IPS DF 4.7 (cell line): Measurements from ENCODE around the gene SLC4A2.

ENCODE experiments used
- DNase-seq: peaks from one replicate; pipeline ENCODE4 v3.0.0-alpha.2; 2013; ENCODE audit warnings: low spot score; ENCODE audit errors: extremely low read depth

Gene SLC4A2

GRCh38 chr7:151062399-151063211 is 3.2 kb downstream of the SLC4A2 start:
- DNase-seq, result no peak

GRCh38 chr7:151063212-151063561 is 3.8 kb downstream of the SLC4A2 start:
- DNase-seq, result no peak

DNA sequence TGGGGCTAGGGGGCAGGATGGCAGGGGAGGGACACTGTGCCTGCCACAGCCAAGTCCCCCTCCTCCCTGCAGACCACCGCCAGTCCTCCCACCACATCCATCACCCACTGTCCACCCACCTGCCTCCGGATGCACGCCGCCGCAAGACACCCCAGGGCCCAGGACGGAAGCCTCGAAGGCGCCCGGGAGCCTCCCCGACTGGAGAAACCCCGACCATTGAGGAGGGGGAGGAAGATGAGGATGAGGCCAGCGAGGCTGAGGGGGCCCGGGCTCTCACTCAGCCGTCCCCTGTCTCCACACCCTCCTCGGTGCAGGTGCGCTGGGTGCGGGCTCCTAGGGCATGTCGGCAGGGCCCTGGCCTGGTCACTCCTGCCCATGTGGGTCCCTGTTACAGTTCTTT is 5.1 kb downstream of the SLC4A2 start:
- DNase-seq, result no peak

DNA sequence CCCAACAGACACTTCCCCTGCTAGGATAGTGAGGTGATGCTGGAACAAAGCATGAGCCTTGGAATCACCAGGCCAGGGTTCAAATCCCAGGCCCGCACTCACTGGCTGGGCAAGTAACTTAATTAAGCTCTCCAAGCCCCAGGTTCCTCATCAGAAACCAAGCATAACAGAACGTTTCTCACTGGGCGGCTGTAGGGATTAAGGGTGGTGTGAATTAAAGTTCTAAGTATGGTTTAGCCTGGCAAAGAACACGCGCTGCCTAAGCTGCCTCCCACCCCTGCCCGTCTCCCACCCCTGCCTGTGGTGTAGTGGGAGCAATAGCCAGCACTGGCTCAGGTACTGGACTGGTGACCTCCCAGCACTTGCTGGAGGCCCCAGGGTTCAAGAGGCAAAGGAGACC is 5.6 kb downstream of the SLC4A2 start:
- no peak for DNase-seq

- DNase-seq, result no peak
Observed at GRCh38 chr7:151065516-151065915, 6.1 kb downstream of the SLC4A2 start.

DNA sequence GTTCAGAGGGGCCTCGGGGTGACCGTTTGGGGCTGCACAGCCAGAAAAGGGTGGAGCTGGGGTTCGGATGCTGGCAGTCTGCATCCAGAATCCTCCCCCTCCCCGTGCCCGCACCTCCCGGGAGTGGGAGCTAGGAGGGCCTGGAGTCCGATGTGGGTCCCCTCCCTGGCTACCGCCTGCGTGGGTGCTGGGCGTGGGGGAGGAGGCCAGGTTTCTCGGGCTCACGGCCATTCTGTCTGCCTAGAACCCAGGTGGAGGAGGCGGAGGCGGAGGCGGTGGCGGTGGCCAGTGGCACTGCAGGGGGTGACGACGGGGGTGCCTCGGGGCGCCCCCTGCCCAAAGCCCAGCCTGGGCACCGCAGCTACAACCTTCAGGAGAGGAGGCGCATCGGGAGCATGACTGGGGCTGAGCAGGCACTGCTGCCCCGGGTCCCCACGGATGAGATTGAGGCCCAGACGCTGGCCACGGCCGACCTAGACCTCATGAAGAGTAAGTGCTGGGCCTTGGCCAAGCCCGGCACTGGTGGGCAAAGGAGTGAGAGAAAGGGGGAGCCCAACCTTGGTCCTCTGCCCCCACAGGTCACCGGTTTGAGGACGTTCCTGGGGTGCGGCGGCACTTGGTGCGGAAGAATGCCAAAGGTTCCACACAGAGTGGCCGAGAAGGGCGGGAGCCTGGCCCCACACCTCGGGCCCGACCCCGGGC is 7.0 kb downstream of the SLC4A2 start:
- DNase-seq, result no peak

GRCh38 chr7:151068069-151068773 is 8.8 kb downstream of the SLC4A2 start:
- no peak for DNase-seq

GRCh38 chr7:151069841-151070573 is 10.6 kb downstream of the SLC4A2 start:
- DNase-seq, result no peak

DNA sequence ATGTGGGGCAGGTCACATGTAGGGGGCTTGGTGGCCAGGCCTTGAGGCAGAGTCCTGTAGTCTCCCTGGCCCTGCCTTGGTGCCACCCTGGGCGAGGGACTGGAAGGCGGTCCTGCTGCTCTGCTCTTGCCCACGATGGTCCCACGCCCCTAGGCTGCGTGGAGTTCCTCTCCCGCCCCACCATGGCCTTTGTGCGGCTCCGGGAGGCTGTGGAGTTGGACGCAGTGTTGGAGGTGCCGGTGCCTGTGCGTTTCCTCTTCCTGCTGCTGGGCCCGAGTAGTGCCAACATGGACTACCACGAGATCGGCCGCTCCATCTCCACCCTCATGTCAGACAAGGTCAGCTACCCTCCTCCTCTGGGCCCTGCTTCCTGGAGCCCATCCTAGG is 11.2 kb downstream of the SLC4A2 start:
- no peak for DNase-seq

DNA sequence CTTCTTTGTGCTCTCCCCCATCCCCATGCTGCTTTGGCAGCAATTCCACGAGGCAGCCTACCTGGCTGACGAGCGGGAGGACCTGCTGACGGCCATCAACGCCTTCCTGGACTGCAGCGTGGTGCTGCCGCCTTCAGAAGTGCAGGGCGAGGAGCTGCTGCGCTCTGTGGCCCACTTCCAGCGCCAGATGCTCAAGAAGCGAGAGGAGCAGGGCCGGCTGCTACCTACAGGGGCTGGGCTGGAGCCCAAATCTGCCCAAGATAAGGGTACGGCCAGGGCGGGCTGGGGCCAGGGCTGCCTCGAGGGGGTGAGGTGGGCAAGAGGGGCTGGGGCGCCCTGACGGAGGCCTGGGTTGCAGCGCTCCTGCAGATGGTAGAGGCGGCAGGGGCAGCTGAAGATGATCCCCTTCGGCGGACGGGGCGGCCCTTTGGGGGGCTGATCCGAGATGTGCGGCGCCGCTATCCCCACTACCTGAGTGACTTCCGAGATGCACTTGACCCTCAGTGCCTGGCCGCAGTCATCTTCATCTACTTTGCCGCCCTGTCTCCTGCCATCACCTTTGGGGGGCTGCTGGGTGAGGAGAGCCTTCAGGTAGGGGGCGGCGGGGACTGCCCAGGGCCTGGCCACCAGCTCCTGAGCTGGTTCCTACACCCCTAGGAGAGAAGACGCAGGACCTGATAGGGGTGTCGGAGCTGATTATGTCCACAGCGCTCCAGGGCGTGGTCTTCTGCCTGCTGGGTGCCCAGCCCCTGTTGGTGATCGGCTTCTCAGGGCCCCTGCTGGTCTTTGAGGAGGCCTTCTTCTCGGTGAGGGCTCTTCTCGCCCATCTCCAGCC is 11.9 kb downstream of the SLC4A2 start:
- no peak for DNase-seq

- DNase-seq, result no peak
Observed at GRCh38 chr7:151073990-151074389, 14.6 kb downstream of the SLC4A2 start.

- DNase-seq, result no peak
Observed at GRCh38 chr7:151074817-151075661, 15.7 kb downstream of the SLC4A2 start.

DNA sequence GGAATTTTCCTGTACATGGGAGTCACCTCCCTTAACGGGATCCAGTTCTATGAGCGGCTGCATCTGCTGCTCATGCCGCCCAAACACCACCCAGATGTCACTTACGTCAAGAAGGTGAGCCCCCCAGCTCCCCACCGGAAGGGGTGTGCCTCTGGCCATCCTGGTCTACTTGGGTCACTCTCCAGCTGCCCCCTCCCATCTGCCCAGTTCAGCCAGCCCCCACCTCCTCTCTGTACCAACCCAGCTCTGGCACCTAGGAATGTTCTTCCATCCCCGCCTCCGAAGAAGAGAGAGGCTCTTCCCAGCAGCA is 16.2 kb downstream of the SLC4A2 start:
- no peak for DNase-seq

- DNase-seq, result no peak
Observed at GRCh38 chr7:151075978-151076426, 16.6 kb downstream of the SLC4A2 start.

- no peak for DNase-seq
Observed at GRCh38 chr7:151076863-151077704, 17.7 kb downstream of the SLC4A2 start.

- DNase-seq, result no peak
Observed at GRCh38 chr7:151077705-151078232, 18.4 kb downstream of the SLC4A2 start.

DNA sequence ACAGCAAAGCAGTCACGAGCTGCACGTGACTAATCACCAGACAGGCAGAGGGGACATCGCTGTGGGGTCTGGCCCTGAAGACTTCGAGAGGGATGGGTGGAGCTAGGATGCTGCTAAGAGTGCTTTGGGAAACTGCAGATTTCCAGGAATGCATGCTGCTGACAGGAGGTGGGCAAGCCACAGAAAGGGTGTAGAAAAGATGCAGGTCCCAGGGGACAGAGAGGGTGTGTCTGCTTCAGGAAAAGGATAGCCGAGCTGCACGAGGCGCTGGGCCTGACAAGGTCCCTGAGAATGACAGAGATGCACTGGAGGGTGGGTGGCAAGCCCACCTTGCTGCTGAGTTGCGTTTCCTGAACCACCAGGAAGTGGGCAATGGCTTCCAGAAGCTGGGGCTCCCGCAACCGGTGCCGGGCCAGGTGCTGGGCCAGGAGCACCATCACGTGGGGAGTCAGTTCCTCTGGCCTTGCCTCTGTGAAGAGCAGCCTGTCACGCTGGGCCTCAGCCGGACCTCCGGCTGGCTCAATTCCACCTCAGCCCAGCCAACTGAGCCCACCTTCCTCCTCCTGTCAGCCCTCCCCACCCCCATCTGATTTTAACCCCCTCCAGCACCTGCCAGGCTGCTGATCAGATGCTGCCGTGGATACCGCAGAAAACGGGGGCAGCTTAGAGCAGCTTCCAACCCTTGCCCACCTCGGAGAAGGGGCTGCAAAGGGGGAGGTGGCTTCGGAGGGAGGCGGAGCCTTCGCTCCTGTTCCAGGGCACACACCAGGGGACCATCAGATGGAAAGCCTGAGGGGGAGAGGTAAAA is 19.0 kb downstream of the SLC4A2 start:
- DNase-seq, result no peak
